Cardiac fibroblast (primary cell): Measurements from ENCODE around the gene FUT7.

Experiments used
- DNase-seq, 2 donors: peaks; one replicate each; pipeline versions ENCODE4 v3.0.0 to v3.0.0-alpha.2; 2010; ENCODE audit warnings: low read depth in 2 of 2
- H3K4me3 ChIP-seq, 2 donors: replicated peaks in 1 of 2; 1 replicate in 1 of 2; 2 replicates in 1 of 2; pipeline ENCODE4 v1.5.1; 2011; ENCODE audit warnings: low read depth in 2 of 2, low read length in 2 of 2, mild to moderate bottlenecking in 2 of 2, moderate library complexity in 1 of 2
- TF ChIP-seq, protein P1 (sequence below): IDR thresholded peaks from one replicate; pipeline ENCODE4 v1.5.1; 2011; ENCODE audit warnings: low read depth, mild to moderate bottlenecking, low read length, inconsistent platforms

The FUT7 gene

DNA sequence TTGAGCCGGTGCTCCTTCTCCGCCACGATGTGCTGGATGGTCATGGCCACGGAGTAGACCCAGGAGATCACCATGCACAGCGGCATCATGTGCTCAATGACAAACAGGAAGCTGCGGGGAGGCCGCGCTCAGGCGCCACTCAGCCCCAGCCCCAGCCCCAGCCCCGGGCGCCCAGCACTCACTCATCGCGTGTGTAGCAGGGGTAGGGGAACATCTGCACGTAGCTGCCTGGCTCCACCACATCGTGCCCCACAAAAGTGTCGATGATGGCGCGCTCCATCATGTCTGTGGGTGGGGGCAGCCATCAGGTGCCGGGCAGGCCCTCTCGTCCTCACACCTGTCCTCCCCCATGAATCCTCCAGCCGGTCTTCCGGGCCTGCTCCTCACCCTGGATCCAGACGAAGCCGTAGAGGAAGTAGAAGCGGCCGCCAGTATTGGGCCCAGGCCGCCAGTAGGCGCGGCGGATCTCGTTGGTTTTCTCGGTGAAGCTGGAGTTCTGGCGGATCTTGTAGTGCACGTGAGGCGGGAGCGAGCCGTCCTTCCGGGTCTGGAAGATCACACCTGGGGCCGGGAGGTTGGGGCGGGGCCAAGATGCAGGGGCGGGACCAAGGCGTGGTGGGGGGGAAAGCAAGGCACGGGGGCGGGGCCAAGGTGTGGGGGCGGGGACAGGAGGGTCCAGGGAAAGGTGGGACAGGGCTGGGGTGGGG lies 13.9 kb downstream of the FUT7 start:
- H3K4me3 ChIP-seq, result no peak overlapping the region
- TF ChIP-seq, protein P1, sequence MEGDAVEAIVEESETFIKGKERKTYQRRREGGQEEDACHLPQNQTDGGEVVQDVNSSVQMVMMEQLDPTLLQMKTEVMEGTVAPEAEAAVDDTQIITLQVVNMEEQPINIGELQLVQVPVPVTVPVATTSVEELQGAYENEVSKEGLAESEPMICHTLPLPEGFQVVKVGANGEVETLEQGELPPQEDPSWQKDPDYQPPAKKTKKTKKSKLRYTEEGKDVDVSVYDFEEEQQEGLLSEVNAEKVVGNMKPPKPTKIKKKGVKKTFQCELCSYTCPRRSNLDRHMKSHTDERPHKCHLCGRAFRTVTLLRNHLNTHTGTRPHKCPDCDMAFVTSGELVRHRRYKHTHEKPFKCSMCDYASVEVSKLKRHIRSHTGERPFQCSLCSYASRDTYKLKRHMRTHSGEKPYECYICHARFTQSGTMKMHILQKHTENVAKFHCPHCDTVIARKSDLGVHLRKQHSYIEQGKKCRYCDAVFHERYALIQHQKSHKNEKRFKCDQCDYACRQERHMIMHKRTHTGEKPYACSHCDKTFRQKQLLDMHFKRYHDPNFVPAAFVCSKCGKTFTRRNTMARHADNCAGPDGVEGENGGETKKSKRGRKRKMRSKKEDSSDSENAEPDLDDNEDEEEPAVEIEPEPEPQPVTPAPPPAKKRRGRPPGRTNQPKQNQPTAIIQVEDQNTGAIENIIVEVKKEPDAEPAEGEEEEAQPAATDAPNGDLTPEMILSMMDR, result no peak
- DNase-seq, result no peak

- TF ChIP-seq, protein P1, result no peak
- no peak for DNase-seq
- no peak overlapping the region for H3K4me3 ChIP-seq
Measured at GRCh38 chr9:137017071-137017470, 14.8 kb downstream of the FUT7 start.

DNA sequence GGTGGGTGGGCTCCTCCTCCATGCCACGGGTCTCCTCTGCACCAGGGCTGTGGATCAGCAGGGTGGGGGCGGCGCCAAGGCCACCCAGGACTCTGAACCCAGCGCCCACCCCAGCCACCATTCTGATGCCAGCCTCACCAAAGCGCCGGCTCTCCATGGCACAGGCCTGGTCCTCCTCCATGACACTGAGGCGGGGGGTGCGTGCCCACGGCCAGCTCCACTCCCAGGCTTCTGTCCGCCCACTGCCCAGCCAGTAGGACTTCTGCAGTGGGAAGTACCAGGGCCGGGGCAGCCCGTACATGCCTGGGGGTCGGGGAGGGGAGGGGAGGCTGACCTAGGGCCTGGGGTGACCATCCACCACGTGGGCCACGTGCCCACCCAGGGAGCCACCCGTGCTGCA lies 15.5 kb downstream of the FUT7 start:
- DNase-seq, result no peak
- TF ChIP-seq, protein P1, result no peak
- no peak overlapping the region for H3K4me3 ChIP-seq

- DNase-seq, result no peak
- TF ChIP-seq, protein P1, result no peak
- no peak overlapping the region for H3K4me3 ChIP-seq
Measured at GRCh38 chr9:137015976-137016375, 15.9 kb downstream of the FUT7 start.

DNA sequence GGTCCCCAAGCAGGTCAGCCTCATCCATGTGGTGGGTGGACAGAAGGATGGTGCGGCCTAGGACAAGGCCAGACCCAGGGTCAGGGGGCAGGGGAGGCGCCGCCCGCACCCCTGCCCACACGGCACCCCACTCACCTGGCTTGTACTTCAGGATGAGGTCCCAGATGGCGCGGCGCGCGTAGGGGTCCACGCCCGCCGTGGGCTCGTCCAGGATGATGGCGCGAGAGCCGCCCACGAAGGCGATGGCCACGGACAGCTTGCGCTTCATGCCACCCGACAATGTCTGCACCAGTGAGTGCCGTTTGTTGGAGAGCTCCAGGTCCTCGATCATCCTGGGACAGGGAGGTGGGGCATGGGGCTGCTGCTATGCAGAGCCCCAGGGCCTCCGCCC lies 16.4 kb downstream of the FUT7 start:
- H3K4me3 ChIP-seq, result no peak overlapping the region
- DNase-seq, result no peak
- TF ChIP-seq, protein P1, result no peak

DNA sequence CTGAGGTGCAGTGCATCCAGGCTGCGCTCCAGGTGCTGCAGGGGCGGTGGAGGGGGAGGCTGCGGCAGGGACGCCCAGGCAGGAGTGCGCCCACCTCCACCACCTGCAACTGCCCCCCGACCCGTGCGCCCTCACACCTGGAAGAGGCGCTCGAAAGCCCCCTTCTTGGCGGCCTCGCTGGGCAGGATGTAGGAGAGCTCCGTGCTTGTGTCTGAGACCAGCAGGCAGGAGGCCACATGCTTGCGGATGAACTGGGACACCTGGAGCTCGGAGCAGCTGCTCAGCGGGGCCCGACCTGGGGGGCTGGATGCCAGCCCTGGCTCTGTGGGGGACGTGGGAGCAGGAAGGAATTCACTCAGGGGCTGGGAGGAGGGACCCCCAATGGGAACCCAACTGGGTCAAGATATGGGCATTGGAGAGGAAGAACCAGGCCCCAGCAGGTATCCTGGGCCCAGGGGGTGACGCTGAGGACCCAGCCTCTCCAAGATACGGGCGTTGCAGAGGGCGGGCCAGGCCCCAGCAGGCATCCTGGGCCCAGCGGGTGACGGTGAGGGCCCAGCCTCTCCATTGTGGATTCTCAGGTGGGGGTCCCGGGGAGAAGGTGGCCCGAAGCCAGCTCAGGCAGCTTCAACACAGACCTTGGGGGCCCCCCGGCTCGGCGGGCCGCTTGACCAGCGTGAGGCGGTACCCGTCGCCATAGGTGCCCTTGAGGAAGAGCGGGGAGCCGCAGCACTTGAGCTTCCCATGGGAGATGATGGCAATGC lies 16.9 kb downstream of the FUT7 start:
- no peak for DNase-seq
- TF ChIP-seq, protein P1, result no peak
- H3K4me3 ChIP-seq, result no peak overlapping the region
